ENCODE data around the gene ASAP3. TPM values are rescaled to one million over a fixed set of nuclear protein-coding genes. Genes with fewer than 3 reads are reported as not detected.

The ASAP3 gene
- total RNA-seq, 1 experiment from 2014 or later = 17.9 TPM

DNA sequence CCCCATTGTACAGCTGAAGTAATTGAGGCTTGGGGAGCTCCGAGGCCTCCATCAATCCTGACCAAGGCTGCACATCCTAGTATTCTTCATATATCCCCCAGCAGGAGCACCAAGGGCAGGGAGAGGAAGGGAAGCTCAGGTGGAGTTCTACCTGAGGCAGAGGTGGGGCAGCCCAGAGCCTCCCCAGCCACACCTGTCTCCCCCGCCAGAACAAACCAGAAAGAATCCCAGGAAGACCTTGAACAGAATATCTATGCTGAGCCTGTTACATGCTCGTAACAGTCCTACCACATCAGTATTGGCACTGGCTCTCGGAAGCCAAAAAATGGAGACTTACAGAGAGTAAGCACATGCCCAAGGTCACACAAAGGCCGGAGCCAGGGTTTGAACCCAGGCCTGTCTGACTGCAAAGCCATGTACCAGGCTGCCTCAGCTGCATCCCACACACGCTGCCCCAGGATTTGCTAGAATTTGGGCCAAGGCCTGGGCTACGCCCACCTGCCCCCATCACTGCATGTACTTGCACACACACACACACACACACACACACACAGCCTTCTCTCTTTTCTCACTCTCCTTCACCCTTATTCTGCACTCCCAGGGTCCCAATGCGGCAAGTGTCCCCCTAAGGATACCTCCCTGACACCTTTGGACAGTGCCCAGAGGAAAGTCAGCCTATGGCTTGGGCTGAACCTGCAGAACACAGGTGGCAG lies 42.5 kb upstream of the ASAP3 start:
- TF ChIP-seq POLR2AphosphoS5 (IDR thresholded peaks at IDR 0.05; ENCODE audit: low read depth, low read length) = no peak
- TF ChIP-seq SIN3A (IDR thresholded peaks at IDR 0.05; ENCODE audit: borderline replicate concordance, insufficient read depth, low read depth, low read length) = no peak
- TF ChIP-seq, protein P1, sequence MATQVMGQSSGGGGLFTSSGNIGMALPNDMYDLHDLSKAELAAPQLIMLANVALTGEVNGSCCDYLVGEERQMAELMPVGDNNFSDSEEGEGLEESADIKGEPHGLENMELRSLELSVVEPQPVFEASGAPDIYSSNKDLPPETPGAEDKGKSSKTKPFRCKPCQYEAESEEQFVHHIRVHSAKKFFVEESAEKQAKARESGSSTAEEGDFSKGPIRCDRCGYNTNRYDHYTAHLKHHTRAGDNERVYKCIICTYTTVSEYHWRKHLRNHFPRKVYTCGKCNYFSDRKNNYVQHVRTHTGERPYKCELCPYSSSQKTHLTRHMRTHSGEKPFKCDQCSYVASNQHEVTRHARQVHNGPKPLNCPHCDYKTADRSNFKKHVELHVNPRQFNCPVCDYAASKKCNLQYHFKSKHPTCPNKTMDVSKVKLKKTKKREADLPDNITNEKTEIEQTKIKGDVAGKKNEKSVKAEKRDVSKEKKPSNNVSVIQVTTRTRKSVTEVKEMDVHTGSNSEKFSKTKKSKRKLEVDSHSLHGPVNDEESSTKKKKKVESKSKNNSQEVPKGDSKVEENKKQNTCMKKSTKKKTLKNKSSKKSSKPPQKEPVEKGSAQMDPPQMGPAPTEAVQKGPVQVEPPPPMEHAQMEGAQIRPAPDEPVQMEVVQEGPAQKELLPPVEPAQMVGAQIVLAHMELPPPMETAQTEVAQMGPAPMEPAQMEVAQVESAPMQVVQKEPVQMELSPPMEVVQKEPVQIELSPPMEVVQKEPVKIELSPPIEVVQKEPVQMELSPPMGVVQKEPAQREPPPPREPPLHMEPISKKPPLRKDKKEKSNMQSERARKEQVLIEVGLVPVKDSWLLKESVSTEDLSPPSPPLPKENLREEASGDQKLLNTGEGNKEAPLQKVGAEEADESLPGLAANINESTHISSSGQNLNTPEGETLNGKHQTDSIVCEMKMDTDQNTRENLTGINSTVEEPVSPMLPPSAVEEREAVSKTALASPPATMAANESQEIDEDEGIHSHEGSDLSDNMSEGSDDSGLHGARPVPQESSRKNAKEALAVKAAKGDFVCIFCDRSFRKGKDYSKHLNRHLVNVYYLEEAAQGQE (IDR thresholded peaks at IDR 0.05; ENCODE audit: insufficient read depth in 1 of 2, low read depth in 2 of 2, low read length in 1 of 2) = no peak
- TF ChIP-seq TCF7L2 (IDR thresholded peaks at IDR 0.05; ENCODE audit: low read depth, low read length) = no peak
- TF ChIP-seq CTCF (IDR thresholded peaks at IDR 0.05) = no peak
- POLR2A ChIA-PET = no interaction called here
- peaks cover 2% of the 10 kb centered on the region; the same call in 1 of the 2 replicates for H3K36me3 ChIP-seq (ENCODE audit: control insufficient read depth, insufficient read depth, low read length)
- H3K4me3 ChIP-seq (ENCODE audit: low read depth in 2 of 2, low read length in 2 of 2) = no peak overlapping the region
- intact Hi-C loops (cut with micrococcal nuclease; ENCODE audit: unreplicated experiment) = no loop called here
- H3K9me3 ChIP-seq (ENCODE audit: control insufficient read depth, insufficient read depth, low read depth, low read length) = no peaks in the 10 kb centered on the region
- ATAC-seq = no peak
- DNase-seq (ENCODE audit: low read depth, low spot score) = no peak
- in situ Hi-C loops (cut with HindIII; ENCODE audit: low pct_unique_long_range_greater_than_20kb, low sequenced_read_pairs) = no loop called here
- H3K27me3 ChIP-seq (ENCODE audit: control insufficient read depth, insufficient read depth, low read length) = no peaks in the 10 kb centered on the region
- CTCF ChIA-PET = interaction anchor here (1.2 kb wide), 1 partner anchor 109 kb away, joined by 3 read pairs; no protein-coding TSS in a partner anchor
- BruUV-seq (replicated peaks) = no TSS peak
- H3K4me1 ChIP-seq (ENCODE audit: control insufficient read depth, insufficient read depth, low read length) = peaks cover 30% of the 10 kb centered on the region
- no peak overlapping the region for H3K27ac ChIP-seq (ENCODE audit: low read length)

DNA sequence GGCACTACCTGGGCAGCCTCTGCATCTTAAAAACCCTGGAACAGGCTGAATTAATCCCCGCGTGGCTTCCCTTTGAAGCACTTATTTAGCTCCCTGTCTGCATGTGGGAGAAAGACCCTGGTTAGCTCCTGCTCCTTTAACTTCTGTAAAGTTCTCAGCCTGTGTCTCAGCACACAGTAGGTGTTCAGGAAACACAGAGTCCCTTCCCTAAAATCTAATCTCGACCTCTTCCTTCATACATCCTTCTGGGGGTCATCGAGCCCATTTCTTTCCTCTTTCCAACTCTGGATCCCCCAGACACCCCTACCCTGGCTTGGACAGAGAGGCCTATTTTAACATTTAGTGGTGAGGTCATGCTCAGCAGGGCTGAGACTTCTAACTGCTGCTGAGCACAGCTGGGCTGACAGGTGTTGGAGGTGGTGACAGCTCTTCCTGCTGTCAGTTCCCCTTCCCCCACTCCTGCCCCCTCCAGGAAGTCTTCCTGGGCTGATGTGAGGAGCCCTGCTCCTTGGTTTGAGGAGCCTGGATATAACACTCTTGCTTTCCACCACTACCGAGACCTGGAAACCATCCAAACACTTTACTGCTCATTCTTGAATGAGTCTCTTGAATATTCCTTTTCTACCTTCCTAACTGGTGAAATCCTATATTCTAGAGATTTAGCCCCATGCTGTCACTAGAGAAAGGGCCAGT lies 41.7 kb upstream of the ASAP3 start:
- H3K36me3 ChIP-seq (ENCODE audit: control insufficient read depth, insufficient read depth, low read length) = peaks cover 2% of the 10 kb centered on the region; the same call in 1 of the 2 replicates
- TF ChIP-seq, protein P1 (IDR thresholded peaks at IDR 0.05; ENCODE audit: insufficient read depth in 1 of 2, low read depth in 2 of 2, low read length in 1 of 2) = no peak
- TF ChIP-seq CTCF (IDR thresholded peaks at IDR 0.05) (no peak), POLR2AphosphoS5 (IDR thresholded peaks at IDR 0.05; ENCODE audit: low read depth, low read length) (no peak), SIN3A (IDR thresholded peaks at IDR 0.05; ENCODE audit: borderline replicate concordance, insufficient read depth, low read depth, low read length) (no peak), TCF7L2 (IDR thresholded peaks at IDR 0.05; ENCODE audit: low read depth, low read length) (no peak)
- in situ Hi-C loops (cut with HindIII; ENCODE audit: low pct_unique_long_range_greater_than_20kb, low sequenced_read_pairs) (no loop called here), intact Hi-C loops (cut with micrococcal nuclease; ENCODE audit: unreplicated experiment) (no loop called here)
- DNase-seq (ENCODE audit: low read depth, low spot score) = no peak
- ATAC-seq = no peak
- CTCF ChIA-PET = no interaction called here
- H3K4me3 ChIP-seq (ENCODE audit: low read depth in 2 of 2, low read length in 2 of 2) = no peak overlapping the region
- no TSS peak for BruUV-seq (replicated peaks)
- POLR2A ChIA-PET = no interaction called here
- H3K27me3 ChIP-seq (ENCODE audit: control insufficient read depth, insufficient read depth, low read length) = no peaks in the 10 kb centered on the region
- H3K9me3 ChIP-seq (ENCODE audit: control insufficient read depth, insufficient read depth, low read depth, low read length) = no peaks in the 10 kb centered on the region
- H3K4me1 ChIP-seq (ENCODE audit: control insufficient read depth, insufficient read depth, low read length) = peaks cover 30% of the 10 kb centered on the region
- H3K27ac ChIP-seq (ENCODE audit: low read length) = no peak overlapping the region

Measured in Panc1 (cell line).